ENCODE data around the gene PHLPP1.
"Not testable (repeated sequence)": the region's sequence is repeated elsewhere in the genome, so short reads cannot be mapped to it uniquely, and the experiment has no call there.

PHLPP1 gene

DNA sequence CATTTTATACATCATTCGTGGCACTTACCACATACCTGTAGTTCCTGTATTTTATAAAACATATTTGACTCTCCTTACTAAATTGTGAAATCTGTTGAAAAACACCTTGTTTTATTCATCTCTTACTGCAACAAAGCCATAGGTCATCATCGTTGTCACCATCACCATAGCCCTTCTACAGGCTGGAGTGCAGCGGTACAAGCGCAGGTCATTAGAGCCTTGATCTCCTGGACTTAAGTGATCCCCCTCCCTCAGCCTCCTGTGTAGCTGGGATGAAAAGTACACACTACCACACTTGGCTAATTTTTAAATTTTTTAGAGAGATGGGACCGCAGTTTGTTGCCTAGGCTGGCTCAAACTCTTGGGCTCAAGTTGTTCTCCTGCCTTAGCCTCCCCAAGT lies 184.2 kb downstream of the PHLPP1 start:
- DNase-seq = no peak

DNA sequence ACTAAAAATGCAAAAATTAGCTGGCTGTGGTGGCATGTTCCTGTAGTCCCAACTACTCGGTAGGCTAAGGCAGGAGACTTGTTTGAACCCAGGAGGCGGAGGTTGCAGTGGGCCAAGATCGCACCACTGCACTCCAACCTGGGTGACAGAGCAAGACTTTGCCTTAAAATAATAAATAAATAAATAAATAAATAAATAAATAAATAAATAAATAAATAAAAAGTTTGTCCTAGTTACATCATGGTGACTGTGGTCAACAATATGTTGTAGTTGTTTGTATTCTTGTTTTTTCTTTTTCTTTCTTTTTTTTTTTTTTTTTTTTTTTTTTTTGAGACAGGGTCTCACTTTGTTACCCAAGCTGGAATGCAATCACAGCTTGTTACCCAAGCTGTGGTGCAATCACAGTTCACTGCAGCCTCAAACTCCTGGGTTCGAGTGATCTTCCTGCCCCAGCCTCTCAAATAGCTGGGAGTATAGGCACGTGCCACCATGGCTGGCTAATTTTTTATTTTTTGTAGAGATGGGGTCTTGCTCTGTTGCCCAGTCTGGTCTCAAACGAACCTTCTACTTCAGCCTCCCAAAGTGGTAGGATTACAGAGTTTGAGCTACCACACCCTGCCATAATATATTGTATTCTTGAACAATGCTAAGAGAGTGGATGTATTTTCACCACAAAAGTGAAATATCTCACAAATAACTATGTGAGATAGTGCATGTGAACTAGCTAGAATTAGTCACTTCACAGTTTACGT lies 185.0 kb downstream of the PHLPP1 start:
- DNase-seq = no peak

DNA sequence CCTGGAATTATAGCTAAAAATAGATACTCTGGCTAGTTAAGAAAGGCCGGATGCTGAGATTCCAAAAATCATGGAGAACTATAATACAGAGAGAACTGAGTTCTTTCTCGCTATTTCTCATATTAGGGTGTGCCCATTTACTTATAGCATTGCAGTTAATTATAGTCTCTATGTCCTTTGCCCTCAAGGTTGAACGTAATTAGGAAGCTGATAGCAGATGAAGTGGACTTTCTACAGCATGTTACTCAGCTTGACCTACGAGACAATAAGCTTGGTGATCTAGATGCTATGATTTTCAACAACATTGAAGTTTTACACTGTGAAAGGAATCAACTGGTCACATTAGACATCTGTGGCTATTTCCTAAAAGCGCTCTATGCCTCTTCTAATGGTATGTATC lies 187.4 kb downstream of the PHLPP1 start:
- DNase-seq = no peak

DNA sequence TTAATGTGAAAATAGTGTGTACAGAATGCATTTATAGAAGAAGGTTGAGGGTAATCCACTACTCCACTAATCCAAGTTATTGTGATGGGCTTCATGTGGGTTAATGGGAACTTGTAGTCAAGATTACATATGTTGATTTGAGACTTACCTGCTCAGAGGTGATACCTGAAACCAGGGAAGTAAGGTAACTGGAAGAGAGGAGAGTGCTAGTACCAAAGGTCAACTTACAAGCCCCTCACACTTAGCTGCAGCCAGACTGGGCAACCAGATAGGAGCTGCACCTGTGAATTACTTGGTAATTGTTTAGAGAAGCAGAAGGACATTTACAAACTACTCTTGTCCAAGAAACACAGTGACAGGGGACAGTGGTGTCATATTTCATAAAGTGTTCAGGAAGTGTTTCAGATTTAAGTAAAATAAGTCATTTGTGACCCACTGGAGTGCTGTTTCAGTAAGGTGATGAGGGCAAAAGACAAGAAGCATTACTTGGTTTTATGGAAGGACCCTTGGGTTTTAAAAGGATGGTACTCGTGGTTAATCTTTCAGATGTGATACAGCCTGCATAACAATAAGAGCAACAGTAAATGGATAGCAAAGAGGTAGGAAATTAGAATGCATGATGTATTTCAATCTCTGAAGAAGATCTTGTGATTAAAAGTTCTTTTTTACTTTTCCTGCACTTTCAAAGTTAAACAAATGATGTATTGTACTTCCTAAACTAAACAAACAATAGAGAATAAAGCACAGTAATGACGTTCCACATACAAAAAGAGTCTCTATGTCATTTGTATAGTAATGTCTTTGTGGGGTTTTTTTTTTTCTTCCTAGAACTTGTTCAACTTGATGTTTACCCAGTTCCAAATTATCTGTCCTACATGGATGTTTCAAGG lies 189.3 kb downstream of the PHLPP1 start:
- DNase-seq = no peak

DNA sequence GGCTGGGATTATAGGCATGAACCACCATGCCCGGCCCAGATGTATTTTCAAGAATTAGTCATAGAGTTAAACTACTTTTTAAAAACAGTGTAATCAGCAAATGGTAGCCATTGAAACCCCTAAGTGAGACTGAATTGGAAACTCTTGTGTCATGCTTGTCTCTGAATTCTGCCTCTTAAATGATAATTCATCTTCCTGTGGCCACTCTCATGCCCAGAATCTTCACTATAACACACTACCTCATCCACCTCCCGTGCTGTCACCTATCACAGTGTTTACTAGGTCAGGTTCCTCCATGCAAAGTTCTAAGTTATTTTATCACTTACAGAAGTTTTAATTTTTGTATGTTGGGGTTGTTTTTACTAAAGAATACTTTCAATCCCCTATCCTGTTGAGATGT lies 197.5 kb downstream of the PHLPP1 start:
- no peak for DNase-seq

- DNase-seq = not testable (repeated sequence)
Measured at GRCh38 chr18:62913824-62914223, 198.5 kb downstream of the PHLPP1 start.

DNA sequence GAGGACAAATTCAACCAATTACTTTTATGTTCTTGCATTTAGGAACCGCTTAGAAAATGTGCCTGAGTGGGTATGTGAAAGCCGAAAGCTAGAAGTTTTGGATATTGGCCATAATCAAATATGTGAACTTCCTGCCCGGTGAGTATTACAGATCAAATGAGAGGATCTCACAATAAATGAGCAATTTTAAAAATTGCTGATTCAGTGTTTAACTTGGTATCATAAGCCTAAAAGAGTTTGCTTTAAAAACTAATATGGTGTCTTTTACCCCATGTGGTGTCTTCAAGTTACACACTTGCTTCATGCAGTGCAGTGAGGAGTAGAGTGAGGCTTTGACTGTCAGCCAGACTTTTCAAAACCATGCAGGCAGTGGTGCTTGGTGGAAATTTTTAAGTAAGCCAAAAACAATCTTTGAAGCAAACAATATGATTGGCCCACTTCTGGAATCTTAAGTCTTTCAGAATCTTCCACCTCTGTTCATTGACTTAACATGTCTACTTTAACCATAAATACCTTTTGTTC lies 199.6 kb downstream of the PHLPP1 start:
- DNase-seq = no peak

- no peak for DNase-seq
Measured at GRCh38 chr18:62918361-62918760, 203.0 kb downstream of the PHLPP1 start.

DNA sequence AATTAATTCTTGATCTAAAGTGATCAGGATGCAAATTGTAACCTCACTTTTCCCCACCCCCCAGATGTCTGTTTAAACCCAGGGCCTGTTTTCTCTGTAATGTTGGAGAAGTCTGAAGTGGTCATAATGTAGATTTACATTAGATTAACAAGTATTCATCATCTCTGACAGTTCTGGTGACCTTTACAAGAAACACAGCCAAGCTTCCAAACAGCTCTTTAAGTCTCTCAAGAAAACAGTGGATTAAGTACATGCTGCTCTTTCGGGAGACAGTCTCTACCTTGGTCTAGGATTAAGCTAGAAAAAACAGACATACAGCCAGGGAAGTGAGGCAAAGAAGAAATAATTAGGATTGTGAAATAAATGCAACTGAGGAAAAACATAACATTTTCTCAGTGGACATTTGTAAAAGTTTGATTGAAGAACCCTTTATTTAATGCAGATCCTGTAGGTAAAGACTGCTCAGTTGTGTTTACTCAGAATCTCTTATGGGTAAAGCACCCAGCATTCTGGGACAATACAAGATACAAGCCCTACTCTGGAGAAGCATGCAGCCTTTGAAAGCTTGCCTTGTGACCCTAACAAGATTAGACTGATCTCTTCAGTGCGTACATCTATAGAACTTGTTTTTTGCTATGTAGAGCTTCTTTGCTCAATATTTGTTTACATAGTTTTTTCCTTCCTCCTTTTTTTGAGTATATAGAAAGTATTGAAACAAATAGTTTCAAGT lies 203.9 kb downstream of the PHLPP1 start:
- DNase-seq = no peak

GRCh38 chr18:62925031-62925688 lies 209.8 kb downstream of the PHLPP1 start:
- no peak for DNase-seq

DNA sequence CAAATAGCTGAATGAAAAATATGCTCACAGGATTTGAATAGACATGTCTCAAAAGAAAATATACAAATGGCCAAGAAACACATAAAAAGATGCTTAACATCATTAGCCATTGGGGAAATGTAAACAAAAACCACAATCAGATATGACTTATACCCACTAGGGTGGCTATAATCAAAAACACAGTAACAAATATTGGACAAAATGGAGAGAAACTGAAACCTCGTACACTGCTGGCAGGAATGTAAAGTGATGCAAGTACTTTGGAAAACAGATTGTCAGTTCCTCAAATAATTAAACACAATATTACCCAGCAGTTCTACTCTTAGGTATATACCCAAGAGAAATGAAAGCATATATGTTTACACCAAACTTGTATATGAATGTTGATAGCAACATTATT lies 213.0 kb downstream of the PHLPP1 start:
- DNase-seq = no peak

DNA sequence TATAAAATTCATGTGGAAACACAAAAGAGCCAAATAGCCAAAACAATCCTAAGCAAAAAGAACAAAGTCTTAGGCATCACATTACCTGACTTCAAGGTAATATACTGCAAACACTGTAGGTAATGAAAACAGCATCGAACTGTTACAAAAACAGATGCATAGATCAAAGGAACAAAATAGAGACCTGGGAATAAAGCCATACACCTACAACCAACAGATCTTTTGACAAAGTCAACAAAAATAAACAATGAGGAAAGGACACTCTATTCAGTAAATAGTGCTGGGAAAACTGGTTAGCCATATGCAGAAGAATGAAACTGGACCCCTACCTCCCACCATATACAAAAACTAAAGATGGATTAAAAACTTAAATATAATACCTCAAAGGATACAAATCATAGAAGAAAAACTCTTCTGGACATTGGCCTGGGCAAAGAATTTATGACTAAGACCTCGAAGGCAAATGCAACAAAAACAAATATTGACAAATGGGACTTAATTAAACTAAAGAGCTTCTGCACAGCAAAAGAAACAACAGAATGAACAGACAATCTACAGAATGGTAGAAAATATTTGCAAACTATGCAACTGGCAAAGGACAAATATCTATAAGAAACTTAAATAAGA lies 218.0 kb downstream of the PHLPP1 start:
- no peak for DNase-seq

GRCh38 chr18:62935994-62936393 lies 220.7 kb downstream of the PHLPP1 start:
- no peak for DNase-seq

- no peak for DNase-seq
Measured at GRCh38 chr18:62937065-62937464, 221.7 kb downstream of the PHLPP1 start.

GRCh38 chr18:62938006-62938405 lies 222.7 kb downstream of the PHLPP1 start:
- no peak for DNase-seq

DNA sequence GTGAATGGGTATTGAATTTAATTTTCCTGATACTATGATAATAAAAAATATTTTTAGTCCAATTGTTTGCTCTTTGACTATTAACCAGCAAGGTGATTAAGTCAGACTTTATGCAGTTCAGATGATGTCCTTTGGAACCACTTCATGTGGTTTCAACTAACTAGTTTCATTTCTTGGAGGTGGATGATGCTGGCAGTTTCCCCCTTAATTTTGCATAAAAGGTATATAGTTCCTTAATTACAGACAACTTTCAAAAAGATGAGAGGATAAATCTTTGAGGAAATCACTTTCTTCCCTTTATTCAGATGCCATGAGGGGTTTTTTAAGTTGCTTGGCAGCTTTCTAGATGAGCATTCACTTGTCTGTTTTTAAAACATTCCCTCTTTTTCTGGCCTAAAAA lies 223.1 kb downstream of the PHLPP1 start:
- no peak for DNase-seq

DNA sequence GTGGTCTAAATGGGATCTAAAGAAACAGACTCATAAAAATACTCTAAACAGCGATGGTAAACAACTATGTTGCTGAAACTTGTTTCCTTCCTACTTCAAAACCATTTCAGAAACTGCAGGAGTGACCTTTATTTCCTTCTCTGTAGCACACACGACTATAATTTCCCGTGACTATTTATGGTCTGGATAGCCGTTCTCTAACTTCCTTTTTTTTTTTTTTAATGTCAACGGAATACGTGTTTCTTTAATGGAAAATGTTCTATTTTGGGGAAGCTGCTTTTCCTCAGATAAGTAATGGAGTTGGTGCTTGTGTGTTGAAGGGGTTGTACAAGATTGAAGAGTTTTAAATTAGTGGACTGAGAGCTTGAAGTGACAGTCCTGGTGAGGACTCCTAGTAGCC lies 224.1 kb downstream of the PHLPP1 start:
- no peak for DNase-seq

GRCh38 chr18:62939926-62940325 lies 224.6 kb downstream of the PHLPP1 start:
- no peak for DNase-seq

DNA sequence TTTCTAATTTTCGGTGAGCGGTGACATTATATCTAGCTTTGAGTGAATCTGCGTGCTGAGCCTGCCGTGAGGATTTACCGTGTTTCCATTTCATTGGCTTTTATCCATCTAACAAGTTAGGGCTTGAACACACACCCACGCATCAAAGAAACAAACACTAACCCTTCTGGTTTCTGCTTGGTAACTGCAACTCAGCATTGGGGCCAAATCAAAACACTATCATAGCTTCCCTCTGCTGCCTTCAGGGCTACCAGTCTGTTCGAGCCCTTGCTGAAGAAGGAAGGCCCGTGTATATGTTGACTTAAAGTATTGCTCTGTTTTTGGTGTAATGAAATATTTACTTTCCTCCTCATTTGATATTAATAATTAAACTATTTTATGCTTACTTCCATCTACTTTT lies 227.2 kb downstream of the PHLPP1 start:
- no peak for DNase-seq

- DNase-seq = no peak
Measured at GRCh38 chr18:62944454-62944853, 229.1 kb downstream of the PHLPP1 start.

GRCh38 chr18:62948788-62949187 lies 233.4 kb downstream of the PHLPP1 start:
- no peak for DNase-seq

DNA sequence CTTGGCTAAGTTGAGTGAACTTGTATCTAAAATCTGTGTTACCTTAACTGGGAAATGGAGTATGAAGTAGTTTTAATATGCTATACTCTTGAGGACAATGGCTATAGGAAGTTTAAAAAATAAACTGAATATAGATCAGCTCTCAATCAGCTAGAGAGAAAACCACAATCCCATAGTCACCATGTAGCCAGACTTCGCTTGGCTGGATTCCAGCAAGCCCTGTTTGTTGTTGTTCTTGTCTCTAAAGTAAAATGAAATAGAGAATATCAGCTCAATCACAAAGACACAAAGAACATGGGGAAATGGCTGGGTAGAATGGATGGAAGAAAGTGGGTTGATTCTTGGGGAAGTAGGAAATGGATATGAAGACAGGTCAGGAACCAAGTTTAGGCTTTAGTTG lies 234.9 kb downstream of the PHLPP1 start:
- no peak for DNase-seq

Data from activated CD4-positive, CD25-positive, alpha-beta regulatory T cell (primary cell).